HEK293 (cell line): ENCODE results near the gene KCNJ16.

Source experiments
- CTCF ChIA-PET: fragments of 350-600 bp; formaldehyde crosslinking; extraction: SDS; loops from one replicate; lab custom pipeline; 2021; ENCODE audit warnings: antibody characterized with exemption; lab: Yijun Ruan, JAX
- POLR2A ChIA-PET: fragments of 300-600 bp; formaldehyde crosslinking; extraction: SDS; loops from one replicate; lab custom pipeline; 2020; ENCODE audit warnings: antibody characterized with exemption, inconsistent platforms; lab: Yijun Ruan, JAX
- H3K27ac ChIP-seq: fragments of 200-500 bp; sonication (Bioruptor generic); 2 replicates; pipeline ENCODE4 v1.5.1; 2014; ENCODE audit warnings: low read depth, low read length, control low read depth, inconsistent platforms; ENCODE audit errors: extremely low read depth
- H3K36me3 ChIP-seq, 2 experiments: fragments of 200-500 bp in 1 of 2; sonication (Bioruptor generic) in 1 of 2; 1 replicate in 1 of 2; 2 replicates in 1 of 2; pipeline ENCODE4 v1.5.1; 2014 to 2017; ENCODE audit warnings: inconsistent platforms in 2 of 2, low read length in 2 of 2; ENCODE audit not compliant: control insufficient read depth in 2 of 2, insufficient read depth in 1 of 2
- H3K4me1 ChIP-seq: fragments of 200-500 bp; sonication (Bioruptor generic); 2 replicates; pipeline ENCODE4 v1.5.1; 2014; ENCODE audit warnings: mild to moderate bottlenecking, low read length, inconsistent platforms; ENCODE audit not compliant: control insufficient read depth, insufficient read depth
- H3K4me3 ChIP-seq: 2 replicates; pipeline ENCODE4 v1.5.1; 2011; ENCODE audit warnings: low read depth, mild to moderate bottlenecking, control low read depth, low read length, moderate library complexity
- H3K9me3 ChIP-seq: fragments of 200-500 bp; sonication (Bioruptor generic); 2 replicates; pipeline ENCODE4 v1.5.1; 2014; ENCODE audit warnings: low read depth, low read length, inconsistent platforms; ENCODE audit not compliant: control insufficient read depth, insufficient read depth
- GFI1B ChIP-seq: fragments of 450-650 bp; formaldehyde crosslinking; IDR thresholded peaks from 2 replicates; pipeline ENCODE4 v1.5.1; 2016; ENCODE audit warnings: missing biosample characterization, missing genetic modification characterization
- HOXA7 ChIP-seq: sonication (generic); formaldehyde crosslinking; IDR thresholded peaks from 2 replicates; pipeline ENCODE4 v1.8.1; 2022; ENCODE audit warnings: missing genetic modification reagents, borderline replicate concordance
- PRDM4 ChIP-seq: fragments of 450-650 bp; formaldehyde crosslinking; IDR thresholded peaks from 2 replicates; pipeline ENCODE4 v1.5.1; 2017; ENCODE audit warnings: missing biosample characterization, missing genetic modification characterization
- ZNF214 ChIP-seq: fragments of 450-650 bp; formaldehyde crosslinking; IDR thresholded peaks from 2 replicates; pipeline ENCODE4 v1.5.1; 2017; ENCODE audit warnings: missing biosample characterization, mild to moderate bottlenecking, missing genetic modification characterization, borderline replicate concordance
- ZNF280C ChIP-seq: fragments of 450-650 bp; formaldehyde crosslinking; IDR thresholded peaks from 2 replicates; pipeline ENCODE4 v1.5.1; 2016; ENCODE audit warnings: missing biosample characterization, missing genetic modification characterization
- ZNF280D ChIP-seq: fragments of 450-650 bp; formaldehyde crosslinking; IDR thresholded peaks from 2 replicates; pipeline ENCODE4 v1.5.1; 2016; ENCODE audit warnings: missing biosample characterization, missing genetic modification characterization
- ZNF362 ChIP-seq: fragments of 450-650 bp; formaldehyde crosslinking; IDR thresholded peaks from 2 replicates; pipeline ENCODE4 v1.5.1; 2016; ENCODE audit warnings: missing biosample characterization, missing genetic modification characterization
- ZNF416 ChIP-seq: fragments of 450-650 bp; formaldehyde crosslinking; IDR thresholded peaks from 2 replicates; pipeline ENCODE4 v1.5.1; 2016; ENCODE audit warnings: missing biosample characterization, missing genetic modification characterization
- ZNF629 ChIP-seq: fragments of 450-650 bp; formaldehyde crosslinking; IDR thresholded peaks from 2 replicates; pipeline ENCODE4 v1.5.1; 2017; ENCODE audit warnings: missing biosample characterization, missing genetic modification characterization
- ZSCAN23 ChIP-seq: fragments of 450-650 bp; formaldehyde crosslinking; IDR thresholded peaks from 2 replicates; pipeline ENCODE4 v1.5.1; 2016; ENCODE audit warnings: missing biosample characterization, missing genetic modification characterization
- TF ChIP-seq, protein P1 (sequence below): fragments of 450-650 bp; formaldehyde crosslinking; IDR thresholded peaks from 2 replicates; pipeline ENCODE4 v1.5.1; 2016; ENCODE audit warnings: missing biosample characterization, missing genetic modification characterization
- TF ChIP-seq, protein P2 (sequence below): fragments of 450-650 bp; formaldehyde crosslinking; IDR thresholded peaks from 2 replicates; pipeline ENCODE4 v1.5.1; 2017; ENCODE audit warnings: missing biosample characterization, missing genetic modification characterization
- TF ChIP-seq, protein P3 (sequence below): fragments of 450-650 bp; formaldehyde crosslinking; IDR thresholded peaks from 2 replicates; pipeline ENCODE4 v1.5.1; 2016; ENCODE audit warnings: missing biosample characterization, missing genetic modification characterization, borderline replicate concordance
- TF ChIP-seq, protein P4 (sequence below): fragments of 450-650 bp; formaldehyde crosslinking; IDR thresholded peaks from 2 replicates; pipeline ENCODE4 v1.5.1; 2017; ENCODE audit warnings: missing biosample characterization, missing genetic modification characterization

Gene KCNJ16

DNA sequence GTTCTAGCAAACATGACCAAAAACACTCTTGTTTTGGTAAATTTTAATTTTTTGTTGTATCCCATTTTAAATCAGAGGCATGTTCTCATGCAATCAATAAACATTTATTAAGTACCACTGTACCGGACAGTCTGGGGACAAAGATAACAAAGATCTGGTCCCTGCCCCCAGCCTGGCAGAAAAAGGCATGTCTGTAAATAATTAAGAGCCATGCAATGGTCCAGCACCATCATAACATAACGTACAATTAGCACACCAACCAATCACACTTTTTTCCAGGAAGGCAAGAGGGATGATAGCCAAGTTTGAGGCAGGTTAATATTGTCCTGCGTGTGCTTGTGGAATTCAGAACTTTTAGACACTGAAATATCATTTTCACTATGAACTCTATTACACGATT is 3.5 kb downstream of the KCNJ16 start:
- CTCF ChIA-PET: no interaction called here
- POLR2A ChIA-PET: no interaction called here
- TF ChIP-seq ZNF280C (tag by site-specific recombination) (no peak), GFI1B (no peak), ZNF280D (tag by site-specific recombination) (no peak), ZNF362 (no peak), ZNF416 (tag by site-specific recombination) (no peak), ZNF214 (tag by site-specific recombination) (no peak), PRDM4 (tag by site-specific recombination) (no peak), ZNF629 (tag by site-specific recombination) (no peak), ZSCAN23 (no peak), HOXA7 (no peak)
- TF ChIP-seq, protein P1, sequence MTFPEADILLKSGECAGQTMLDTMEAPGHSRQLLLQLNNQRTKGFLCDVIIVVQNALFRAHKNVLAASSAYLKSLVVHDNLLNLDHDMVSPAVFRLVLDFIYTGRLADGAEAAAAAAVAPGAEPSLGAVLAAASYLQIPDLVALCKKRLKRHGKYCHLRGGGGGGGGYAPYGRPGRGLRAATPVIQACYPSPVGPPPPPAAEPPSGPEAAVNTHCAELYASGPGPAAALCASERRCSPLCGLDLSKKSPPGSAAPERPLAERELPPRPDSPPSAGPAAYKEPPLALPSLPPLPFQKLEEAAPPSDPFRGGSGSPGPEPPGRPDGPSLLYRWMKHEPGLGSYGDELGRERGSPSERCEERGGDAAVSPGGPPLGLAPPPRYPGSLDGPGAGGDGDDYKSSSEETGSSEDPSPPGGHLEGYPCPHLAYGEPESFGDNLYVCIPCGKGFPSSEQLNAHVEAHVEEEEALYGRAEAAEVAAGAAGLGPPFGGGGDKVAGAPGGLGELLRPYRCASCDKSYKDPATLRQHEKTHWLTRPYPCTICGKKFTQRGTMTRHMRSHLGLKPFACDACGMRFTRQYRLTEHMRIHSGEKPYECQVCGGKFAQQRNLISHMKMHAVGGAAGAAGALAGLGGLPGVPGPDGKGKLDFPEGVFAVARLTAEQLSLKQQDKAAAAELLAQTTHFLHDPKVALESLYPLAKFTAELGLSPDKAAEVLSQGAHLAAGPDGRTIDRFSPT (tag by site-specific recombination): no peak
- TF ChIP-seq, protein P2, sequence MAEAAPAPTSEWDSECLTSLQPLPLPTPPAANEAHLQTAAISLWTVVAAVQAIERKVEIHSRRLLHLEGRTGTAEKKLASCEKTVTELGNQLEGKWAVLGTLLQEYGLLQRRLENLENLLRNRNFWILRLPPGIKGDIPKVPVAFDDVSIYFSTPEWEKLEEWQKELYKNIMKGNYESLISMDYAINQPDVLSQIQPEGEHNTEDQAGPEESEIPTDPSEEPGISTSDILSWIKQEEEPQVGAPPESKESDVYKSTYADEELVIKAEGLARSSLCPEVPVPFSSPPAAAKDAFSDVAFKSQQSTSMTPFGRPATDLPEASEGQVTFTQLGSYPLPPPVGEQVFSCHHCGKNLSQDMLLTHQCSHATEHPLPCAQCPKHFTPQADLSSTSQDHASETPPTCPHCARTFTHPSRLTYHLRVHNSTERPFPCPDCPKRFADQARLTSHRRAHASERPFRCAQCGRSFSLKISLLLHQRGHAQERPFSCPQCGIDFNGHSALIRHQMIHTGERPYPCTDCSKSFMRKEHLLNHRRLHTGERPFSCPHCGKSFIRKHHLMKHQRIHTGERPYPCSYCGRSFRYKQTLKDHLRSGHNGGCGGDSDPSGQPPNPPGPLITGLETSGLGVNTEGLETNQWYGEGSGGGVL (tag by site-specific recombination): no peak
- TF ChIP-seq, protein P3, sequence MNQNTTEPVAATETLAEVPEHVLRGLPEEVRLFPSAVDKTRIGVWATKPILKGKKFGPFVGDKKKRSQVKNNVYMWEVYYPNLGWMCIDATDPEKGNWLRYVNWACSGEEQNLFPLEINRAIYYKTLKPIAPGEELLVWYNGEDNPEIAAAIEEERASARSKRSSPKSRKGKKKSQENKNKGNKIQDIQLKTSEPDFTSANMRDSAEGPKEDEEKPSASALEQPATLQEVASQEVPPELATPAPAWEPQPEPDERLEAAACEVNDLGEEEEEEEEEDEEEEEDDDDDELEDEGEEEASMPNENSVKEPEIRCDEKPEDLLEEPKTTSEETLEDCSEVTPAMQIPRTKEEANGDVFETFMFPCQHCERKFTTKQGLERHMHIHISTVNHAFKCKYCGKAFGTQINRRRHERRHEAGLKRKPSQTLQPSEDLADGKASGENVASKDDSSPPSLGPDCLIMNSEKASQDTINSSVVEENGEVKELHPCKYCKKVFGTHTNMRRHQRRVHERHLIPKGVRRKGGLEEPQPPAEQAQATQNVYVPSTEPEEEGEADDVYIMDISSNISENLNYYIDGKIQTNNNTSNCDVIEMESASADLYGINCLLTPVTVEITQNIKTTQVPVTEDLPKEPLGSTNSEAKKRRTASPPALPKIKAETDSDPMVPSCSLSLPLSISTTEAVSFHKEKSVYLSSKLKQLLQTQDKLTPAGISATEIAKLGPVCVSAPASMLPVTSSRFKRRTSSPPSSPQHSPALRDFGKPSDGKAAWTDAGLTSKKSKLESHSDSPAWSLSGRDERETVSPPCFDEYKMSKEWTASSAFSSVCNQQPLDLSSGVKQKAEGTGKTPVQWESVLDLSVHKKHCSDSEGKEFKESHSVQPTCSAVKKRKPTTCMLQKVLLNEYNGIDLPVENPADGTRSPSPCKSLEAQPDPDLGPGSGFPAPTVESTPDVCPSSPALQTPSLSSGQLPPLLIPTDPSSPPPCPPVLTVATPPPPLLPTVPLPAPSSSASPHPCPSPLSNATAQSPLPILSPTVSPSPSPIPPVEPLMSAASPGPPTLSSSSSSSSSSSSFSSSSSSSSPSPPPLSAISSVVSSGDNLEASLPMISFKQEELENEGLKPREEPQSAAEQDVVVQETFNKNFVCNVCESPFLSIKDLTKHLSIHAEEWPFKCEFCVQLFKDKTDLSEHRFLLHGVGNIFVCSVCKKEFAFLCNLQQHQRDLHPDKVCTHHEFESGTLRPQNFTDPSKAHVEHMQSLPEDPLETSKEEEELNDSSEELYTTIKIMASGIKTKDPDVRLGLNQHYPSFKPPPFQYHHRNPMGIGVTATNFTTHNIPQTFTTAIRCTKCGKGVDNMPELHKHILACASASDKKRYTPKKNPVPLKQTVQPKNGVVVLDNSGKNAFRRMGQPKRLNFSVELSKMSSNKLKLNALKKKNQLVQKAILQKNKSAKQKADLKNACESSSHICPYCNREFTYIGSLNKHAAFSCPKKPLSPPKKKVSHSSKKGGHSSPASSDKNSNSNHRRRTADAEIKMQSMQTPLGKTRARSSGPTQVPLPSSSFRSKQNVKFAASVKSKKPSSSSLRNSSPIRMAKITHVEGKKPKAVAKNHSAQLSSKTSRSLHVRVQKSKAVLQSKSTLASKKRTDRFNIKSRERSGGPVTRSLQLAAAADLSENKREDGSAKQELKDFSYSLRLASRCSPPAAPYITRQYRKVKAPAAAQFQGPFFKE: no peak
- TF ChIP-seq, protein P4, sequence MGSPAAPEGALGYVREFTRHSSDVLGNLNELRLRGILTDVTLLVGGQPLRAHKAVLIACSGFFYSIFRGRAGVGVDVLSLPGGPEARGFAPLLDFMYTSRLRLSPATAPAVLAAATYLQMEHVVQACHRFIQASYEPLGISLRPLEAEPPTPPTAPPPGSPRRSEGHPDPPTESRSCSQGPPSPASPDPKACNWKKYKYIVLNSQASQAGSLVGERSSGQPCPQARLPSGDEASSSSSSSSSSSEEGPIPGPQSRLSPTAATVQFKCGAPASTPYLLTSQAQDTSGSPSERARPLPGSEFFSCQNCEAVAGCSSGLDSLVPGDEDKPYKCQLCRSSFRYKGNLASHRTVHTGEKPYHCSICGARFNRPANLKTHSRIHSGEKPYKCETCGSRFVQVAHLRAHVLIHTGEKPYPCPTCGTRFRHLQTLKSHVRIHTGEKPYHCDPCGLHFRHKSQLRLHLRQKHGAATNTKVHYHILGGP (tag by site-specific recombination): no peak

More for the DNA sequence above, 3.5 kb downstream of the KCNJ16 start:
- no peaks in the 10 kb centered on the region for H3K9me3 ChIP-seq
- no peak overlapping the region for H3K27ac ChIP-seq
- no peak overlapping the region for H3K4me3 ChIP-seq
- no peaks in the 10 kb centered on the region for H3K4me1 ChIP-seq
- no peaks in the 10 kb centered on the region for H3K36me3 ChIP-seq
